Measurements from ENCODE around the gene ADAMTSL2. TPM values are rescaled to one million over a fixed set of nuclear protein-coding genes. Genes with fewer than 3 reads are reported as not detected.

ADAMTSL2 gene
- total RNA-seq, 1 donor from 2014 or later: 0.65 TPM

- Mint-ChIP-seq H3K36me3 (no peaks in the 10 kb centered on the region), H3K27ac (no peak overlapping the region), H3K9me3 (no peaks in the 10 kb centered on the region), H3K4me1 (ENCODE audit: unreplicated experiment) (peaks cover 6% of the 10 kb centered on the region), H3K4me3 (no peak overlapping the region), H3K27me3 (peaks cover 14% of the 10 kb centered on the region)
- DNase-seq (ENCODE audit: extremely low spot score, unreplicated experiment): no peak
- no peak for TF ChIP-seq CTCF (conservative IDR thresholded peaks at IDR 0.05)
Observed at GRCh38 chr9:133536080-133536479, 1.6 kb downstream of the ADAMTSL2 start.

- peaks cover 14% of the 10 kb centered on the region for H3K27me3 Mint-ChIP-seq
- no peak for DNase-seq (ENCODE audit: extremely low spot score, unreplicated experiment)
- peaks cover 6% of the 10 kb centered on the region for H3K4me1 Mint-ChIP-seq (ENCODE audit: unreplicated experiment)
- H3K4me3 Mint-ChIP-seq: no peak overlapping the region
- H3K36me3 Mint-ChIP-seq: no peaks in the 10 kb centered on the region
- H3K9me3 Mint-ChIP-seq: no peaks in the 10 kb centered on the region
- no peak overlapping the region for H3K27ac Mint-ChIP-seq
- no peak for TF ChIP-seq CTCF (conservative IDR thresholded peaks at IDR 0.05)
Observed at GRCh38 chr9:133536536-133536935, 2.0 kb downstream of the ADAMTSL2 start.

- Mint-ChIP-seq H3K27me3 (peaks cover 14% of the 10 kb centered on the region), H3K4me3 (no peak overlapping the region), H3K27ac (no peak overlapping the region), H3K36me3 (no peaks in the 10 kb centered on the region), H3K4me1 (ENCODE audit: unreplicated experiment) (peaks cover 6% of the 10 kb centered on the region), H3K9me3 (no peaks in the 10 kb centered on the region)
- no peak for DNase-seq (ENCODE audit: extremely low spot score, unreplicated experiment)
- no peak for TF ChIP-seq CTCF (conservative IDR thresholded peaks at IDR 0.05)
Observed at GRCh38 chr9:133537257-133537656, 2.8 kb downstream of the ADAMTSL2 start.

- DNase-seq (ENCODE audit: extremely low spot score, unreplicated experiment): no peak
- TF ChIP-seq CTCF (conservative IDR thresholded peaks at IDR 0.05): no peak
- no peak overlapping the region for H3K4me3 Mint-ChIP-seq
- no peak overlapping the region for H3K27ac Mint-ChIP-seq
- H3K27me3 Mint-ChIP-seq: peaks cover 12% of the 10 kb centered on the region
- peaks cover 4% of the 10 kb centered on the region for H3K4me1 Mint-ChIP-seq (ENCODE audit: unreplicated experiment)
- no peaks in the 10 kb centered on the region for H3K36me3 Mint-ChIP-seq
- H3K9me3 Mint-ChIP-seq: no peaks in the 10 kb centered on the region
Observed at GRCh38 chr9:133538176-133538575, 3.7 kb downstream of the ADAMTSL2 start.

GRCh38 chr9:133538851-133539833, 4.6 kb downstream of the ADAMTSL2 start:
- no peak for TF ChIP-seq CTCF (conservative IDR thresholded peaks at IDR 0.05)
- no peaks in the 10 kb centered on the region for H3K36me3 Mint-ChIP-seq
- no peaks in the 10 kb centered on the region for H3K4me1 Mint-ChIP-seq (ENCODE audit: unreplicated experiment)
- H3K4me3 Mint-ChIP-seq: no peak overlapping the region
- H3K9me3 Mint-ChIP-seq: no peaks in the 10 kb centered on the region
- H3K27me3 Mint-ChIP-seq: peaks cover 8% of the 10 kb centered on the region
- DNase-seq (ENCODE audit: extremely low spot score, unreplicated experiment): no peak
- peak overlapping the region; percentile 39 for H3K27ac Mint-ChIP-seq
